MG63 (cell line): ENCODE results near the gene DRICH1. TPM values are rescaled to one million over a fixed set of nuclear protein-coding genes. Genes with fewer than 3 reads are reported as not detected.
"Not testable (repeated sequence)": the region's sequence is repeated elsewhere in the genome, so short reads cannot be mapped to it uniquely, and the experiment has no call there.

Experiments
- DNase-seq: peaks from one replicate; pipeline ENCODE4 v3.0.0-alpha.2; 2020
- H3K27me3 ChIP-seq: fragments of 250-450 bp; sonication (Bioruptor Pico); 2 replicates; pipeline ENCODE4 v1.5.1; 2020; ENCODE audit warnings: mild to moderate bottlenecking, moderate library complexity
- H3K36me3 ChIP-seq: fragments of 250-450 bp; sonication (Bioruptor Pico); 2 replicates; pipeline ENCODE4 v1.5.1; 2020; ENCODE audit warnings: mild to moderate bottlenecking, moderate library complexity
- H3K4me3 ChIP-seq: fragments of 250-450 bp; sonication (Bioruptor Pico); 2 replicates; pipeline ENCODE4 v1.5.1; 2020; ENCODE audit warnings: mild to moderate bottlenecking, moderate library complexity
- H3K9me3 ChIP-seq: fragments of 250-450 bp; sonication (Bioruptor Pico); 2 replicates; pipeline ENCODE4 v1.5.1; 2020; ENCODE audit warnings: mild to moderate bottlenecking, moderate library complexity
- total RNA-seq: library from RNA; depleted of rRNA; stranded (reverse); fragments of >200 nt; shearing (Covaris generic); gene quantifications from 2 replicates; pipeline ENCODE4 v1.2.3, GENCODE V29; 2014; ENCODE audit warnings: low replicate concordance

DRICH1 gene
- total RNA-seq, 1 experiment from 2014 or later, result not detected

GRCh38 chr22:23580576-23581259 lies 51.4 kb downstream of the DRICH1 start:
- no peak for DNase-seq
- H3K27me3 ChIP-seq, result no peaks in the 10 kb centered on the region
- H3K36me3 ChIP-seq, result no peaks in the 10 kb centered on the region
- no peak overlapping the region for H3K4me3 ChIP-seq
- no peaks in the 10 kb centered on the region for H3K9me3 ChIP-seq

GRCh38 chr22:23579870-23580575 lies 52.1 kb downstream of the DRICH1 start, which contains the start of gene IGLL1:
Gene IGLL1 (minus strand): TSS chr22:23580290. CDS start chr22:23580190, 100 bp downstream.
- no peaks in the 10 kb centered on the region for H3K36me3 ChIP-seq
- no peaks in the 10 kb centered on the region for H3K9me3 ChIP-seq
- no peak for DNase-seq
- H3K4me3 ChIP-seq, result no peak within 1 kb of the TSS
- no peaks in the 10 kb centered on the region for H3K27me3 ChIP-seq

DNA sequence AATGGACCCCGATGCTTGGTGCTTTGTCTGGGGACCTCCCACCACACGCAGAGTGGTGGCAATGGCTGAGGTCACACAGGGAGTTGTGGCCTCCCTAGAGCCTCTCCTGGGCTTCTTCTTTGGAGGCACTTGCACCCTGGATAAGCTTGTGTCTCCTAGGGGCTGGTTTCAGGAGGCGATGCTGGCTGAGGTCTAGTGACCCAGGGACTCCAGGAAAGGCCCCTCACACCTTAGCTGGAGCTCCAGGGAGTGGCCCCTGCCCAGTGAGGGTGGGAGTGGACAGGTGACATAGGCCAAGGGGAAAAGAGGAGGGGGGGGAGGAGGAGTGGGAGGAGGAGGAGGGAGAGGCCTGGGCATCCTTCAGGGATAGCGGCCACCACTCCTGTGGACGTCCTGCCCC lies 52.8 kb downstream of the DRICH1 start:
- DNase-seq, result no peak
- Histone ChIP-seq H3K27me3 (no peaks in the 10 kb centered on the region), H3K9me3 (no peaks in the 10 kb centered on the region), H3K36me3 (no peaks in the 10 kb centered on the region), H3K4me3 (no peak overlapping the region)

GRCh38 chr22:23578306-23578705 lies 53.8 kb downstream of the DRICH1 start:
- no peaks in the 10 kb centered on the region for H3K27me3 ChIP-seq
- H3K9me3 ChIP-seq, result no peaks in the 10 kb centered on the region
- no peak for DNase-seq
- H3K4me3 ChIP-seq, result no peak overlapping the region
- H3K36me3 ChIP-seq, result no peaks in the 10 kb centered on the region

DNA sequence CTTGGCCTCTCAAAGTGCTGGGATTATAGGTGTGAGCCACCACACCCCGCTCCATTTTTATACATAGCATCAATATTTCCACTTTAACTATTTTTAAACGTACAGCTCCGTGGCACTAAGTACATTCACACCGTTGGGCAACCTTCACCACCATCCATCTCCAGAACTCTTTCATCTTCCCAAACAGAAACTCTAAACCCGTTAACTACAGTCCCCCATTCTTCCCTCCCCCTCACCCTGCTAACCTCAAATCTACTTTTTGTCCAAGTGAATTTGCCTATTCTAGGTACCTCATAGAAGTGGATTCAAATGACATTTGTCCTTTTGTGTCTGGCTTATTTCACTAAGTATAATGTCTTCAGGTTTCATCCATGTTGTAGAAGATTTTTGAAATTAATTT lies 55.4 kb downstream of the DRICH1 start:
- no peaks in the 10 kb centered on the region for H3K27me3 ChIP-seq
- no peak for DNase-seq
- no peaks in the 10 kb centered on the region for H3K9me3 ChIP-seq
- no peaks in the 10 kb centered on the region for H3K36me3 ChIP-seq
- no peak overlapping the region for H3K4me3 ChIP-seq

GRCh38 chr22:23575601-23576000 lies 56.5 kb downstream of the DRICH1 start:
- no peak for DNase-seq
- Histone ChIP-seq H3K9me3 (no peaks in the 10 kb centered on the region), H3K36me3 (no peaks in the 10 kb centered on the region), H3K27me3 (no peaks in the 10 kb centered on the region), H3K4me3 (no peak overlapping the region)

DNA sequence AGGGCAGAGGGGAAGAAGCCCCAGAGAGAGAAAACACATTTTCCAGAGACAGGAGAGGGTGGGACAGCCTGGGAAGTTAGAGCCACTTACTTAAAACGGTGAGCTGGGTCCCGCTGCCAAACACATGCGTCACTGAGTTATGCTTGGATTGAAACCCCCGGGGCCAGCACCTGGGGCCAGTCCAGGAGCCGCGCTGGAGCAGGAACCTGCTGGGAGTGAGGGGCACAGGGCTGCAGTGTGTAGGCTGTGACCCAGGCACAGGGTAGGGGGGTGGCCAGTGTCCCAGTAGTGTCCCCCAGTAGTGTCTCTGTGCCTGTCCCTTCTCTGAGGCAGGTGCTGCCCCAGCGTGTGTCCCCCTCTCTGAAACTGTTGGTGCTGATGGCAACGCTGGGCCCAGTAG lies 57.2 kb downstream of the DRICH1 start:
- Histone ChIP-seq H3K27me3 (no peaks in the 10 kb centered on the region), H3K9me3 (no peaks in the 10 kb centered on the region), H3K4me3 (no peak overlapping the region), H3K36me3 (no peaks in the 10 kb centered on the region)
- DNase-seq, result no peak

GRCh38 chr22:23574371-23574811 lies 57.7 kb downstream of the DRICH1 start:
- Histone ChIP-seq H3K4me3 (no peak overlapping the region), H3K36me3 (no peaks in the 10 kb centered on the region), H3K27me3 (no peaks in the 10 kb centered on the region), H3K9me3 (no peaks in the 10 kb centered on the region)
- no peak for DNase-seq

- not testable (repeated sequence) for H3K4me3 ChIP-seq, H3K27me3 ChIP-seq, H3K9me3 ChIP-seq, DNase-seq, H3K36me3 ChIP-seq
These were observed 58.4 kb downstream of the DRICH1 start for GRCh38 chr22:23573701-23574235.

DNA sequence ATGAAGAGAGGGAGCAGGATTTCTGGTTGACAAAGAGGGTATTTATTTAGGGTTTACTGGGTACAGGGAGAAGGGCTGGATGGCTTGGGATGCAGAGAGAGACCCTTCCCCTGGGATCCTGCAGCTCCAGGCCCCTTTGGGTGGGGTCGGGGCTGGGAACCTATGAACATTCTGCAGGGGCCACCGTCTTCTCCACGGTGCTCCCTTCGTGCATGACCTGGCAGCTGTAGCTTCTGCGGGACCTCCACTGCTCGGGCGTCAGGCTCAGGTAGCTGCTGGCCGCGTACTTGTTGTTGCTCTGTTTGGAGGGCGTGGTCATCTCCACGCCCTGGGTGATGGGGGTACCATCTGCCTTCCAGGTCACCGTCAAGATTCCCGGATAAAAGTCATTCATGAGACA lies 59.0 kb downstream of the DRICH1 start:
- H3K27me3 ChIP-seq, DNase-seq, H3K9me3 ChIP-seq, H3K4me3 ChIP-seq, H3K36me3 ChIP-seq: not testable (repeated sequence)

GRCh38 chr22:23571486-23571885 lies 60.6 kb downstream of the DRICH1 start:
- Histone ChIP-seq H3K36me3 (no peaks in the 10 kb centered on the region), H3K9me3 (no peaks in the 10 kb centered on the region), H3K4me3 (no peak overlapping the region), H3K27me3 (no peaks in the 10 kb centered on the region)
- no peak for DNase-seq

DNA sequence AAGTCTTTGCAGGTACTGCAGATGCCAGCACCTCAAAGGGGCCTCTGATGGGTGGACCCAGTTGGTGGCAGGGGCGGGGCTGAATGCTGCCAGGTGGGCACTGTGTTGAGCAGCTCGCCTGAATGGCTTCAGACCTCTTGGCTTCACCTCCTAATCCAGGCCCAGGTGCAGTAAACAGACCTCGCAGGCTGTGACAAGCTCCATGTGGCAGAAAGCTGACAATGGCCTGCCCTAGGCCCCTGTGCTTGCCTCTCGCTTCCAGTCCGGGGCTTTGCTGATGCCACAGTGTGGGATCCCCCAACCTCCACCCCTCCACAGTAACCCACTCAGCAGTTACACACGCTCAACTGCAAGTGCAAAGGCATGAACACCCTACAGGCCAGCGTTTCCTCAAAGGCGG lies 61.4 kb downstream of the DRICH1 start:
- Histone ChIP-seq H3K4me3 (no peak overlapping the region), H3K27me3 (peaks cover 4% of the 10 kb centered on the region), H3K36me3 (no peaks in the 10 kb centered on the region), H3K9me3 (no peaks in the 10 kb centered on the region)
- DNase-seq, result no peak

GRCh38 chr22:23569716-23570115 lies 62.4 kb downstream of the DRICH1 start:
- Histone ChIP-seq H3K27me3 (peaks cover 6% of the 10 kb centered on the region), H3K4me3 (no peak overlapping the region), H3K9me3 (no peaks in the 10 kb centered on the region), H3K36me3 (no peaks in the 10 kb centered on the region)
- DNase-seq, result no peak

- Histone ChIP-seq H3K27me3 (peaks cover 6% of the 10 kb centered on the region), H3K36me3 (no peaks in the 10 kb centered on the region), H3K9me3 (no peaks in the 10 kb centered on the region), H3K4me3 (no peak overlapping the region)
- no peak for DNase-seq
These were observed 62.8 kb downstream of the DRICH1 start for GRCh38 chr22:23569291-23569690.

DNA sequence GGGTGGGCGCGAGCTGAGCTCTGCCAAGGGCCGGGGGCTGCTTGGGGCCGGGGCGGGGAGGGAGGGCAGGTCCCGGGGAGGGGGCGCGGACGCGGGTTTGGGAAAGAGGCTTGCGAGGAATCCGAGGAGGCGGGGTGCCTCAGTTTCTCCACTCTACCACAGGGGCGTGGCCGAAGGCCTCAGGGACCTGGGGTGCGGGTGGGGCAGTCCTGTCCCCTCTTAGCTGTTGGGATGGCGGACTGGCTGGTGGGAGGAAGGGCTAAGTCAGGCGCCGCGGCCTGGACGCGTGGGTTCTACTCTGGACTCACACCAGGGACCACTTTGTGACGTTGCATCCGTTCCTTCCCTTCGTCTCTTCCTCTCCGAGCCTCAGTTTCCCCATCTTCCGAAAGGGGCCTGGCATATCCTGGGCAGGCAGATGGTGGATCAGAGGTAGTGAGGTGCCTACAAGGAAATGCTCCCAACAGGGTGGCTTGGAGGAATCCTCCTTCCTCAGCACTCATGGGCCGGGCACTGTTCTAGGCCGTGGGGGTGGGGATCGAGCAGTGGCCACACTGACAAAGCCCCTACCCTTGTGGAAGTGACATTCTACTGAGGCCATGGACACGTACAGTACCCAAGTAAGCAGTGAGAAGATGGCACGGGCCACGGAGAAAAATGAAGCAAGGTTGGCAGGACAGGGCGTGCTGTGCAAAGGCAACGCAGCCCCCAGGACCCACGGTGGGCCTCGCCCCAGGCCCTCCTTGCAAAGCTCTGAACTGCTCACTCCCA lies 65.2 kb downstream of the DRICH1 start:
- Histone ChIP-seq H3K9me3 (no peaks in the 10 kb centered on the region), H3K27me3 (peaks cover 6% of the 10 kb centered on the region), H3K4me3 (no peak overlapping the region), H3K36me3 (no peaks in the 10 kb centered on the region)
- DNase-seq, result no peak

GRCh38 chr22:23565915-23566704 lies 66.0 kb downstream of the DRICH1 start:
- H3K27me3 ChIP-seq, result peaks cover 6% of the 10 kb centered on the region
- no peak for DNase-seq
- no peaks in the 10 kb centered on the region for H3K36me3 ChIP-seq
- H3K4me3 ChIP-seq, result peak overlapping the region; percentile 22; the same call in 1 of the 2 replicates
- no peaks in the 10 kb centered on the region for H3K9me3 ChIP-seq
